Skeletal muscle cell (primary cell): ENCODE measurements around the gene S1PR4.

Experiments used
- DNase-seq: peaks from one replicate; pipeline ENCODE4 v3.0.0-alpha.2; 2010; ENCODE audit warnings: low read depth
- H3K4me3 ChIP-seq: 2 replicates; pipeline ENCODE4 v1.5.1; 2011; ENCODE audit warnings: low read depth, mild to moderate bottlenecking, control low read depth, low read length, moderate library complexity

Gene S1PR4

GRCh38 chr19:3175781-3176714 lies 2.5 kb upstream of the S1PR4 start:
- DNase-seq, result no peak
- H3K4me3 ChIP-seq, result no peak overlapping the region

GRCh38 chr19:3176715-3177501 lies 1.7 kb upstream of the S1PR4 start:
- no peak for DNase-seq
- no peak overlapping the region for H3K4me3 ChIP-seq

GRCh38 chr19:3178973-3179738 lies 587 bp downstream of the S1PR4 start:
- no peak for DNase-seq
- no peak overlapping the region for H3K4me3 ChIP-seq

- H3K4me3 ChIP-seq, result no peak overlapping the region
- no peak for DNase-seq
Measured at GRCh38 chr19:3179739-3180293, 1.2 kb downstream of the S1PR4 start.

- no peak overlapping the region for H3K4me3 ChIP-seq
- no peak for DNase-seq
Measured at GRCh38 chr19:3183721-3184641, 5.4 kb downstream of the S1PR4 start.

GRCh38 chr19:3184847-3185460 lies 6.4 kb downstream of the S1PR4 start:
- peak overlapping the region; percentile 92 for H3K4me3 ChIP-seq
- DNase-seq, result peak; percentile 28

GRCh38 chr19:3185461-3186159 lies 7.0 kb downstream of the S1PR4 start, which contains the start of gene NCLN:
Gene NCLN (plus strand): TSS chr19:3185930. CDS start chr19:3186031, 101 bp downstream.
- peak within 1 kb of the TSS; percentile 92 for H3K4me3 ChIP-seq
- DNase-seq, result peak; percentile 74

- no peak for DNase-seq
- peak overlapping the region; percentile 92 for H3K4me3 ChIP-seq
Measured at GRCh38 chr19:3186160-3186688, 7.7 kb downstream of the S1PR4 start.

- peak overlapping the region; percentile 92 for H3K4me3 ChIP-seq
- no peak for DNase-seq
Measured at GRCh38 chr19:3186891-3187661, 8.5 kb downstream of the S1PR4 start.

- DNase-seq, result no peak
- H3K4me3 ChIP-seq, result no peak overlapping the region
Measured at GRCh38 chr19:3187662-3188511, 9.3 kb downstream of the S1PR4 start.

GRCh38 chr19:3188627-3189596 lies 10.3 kb downstream of the S1PR4 start:
- no peak for DNase-seq
- H3K4me3 ChIP-seq, result no peak overlapping the region

GRCh38 chr19:3189702-3190469 lies 11.3 kb downstream of the S1PR4 start:
- DNase-seq, result no peak
- H3K4me3 ChIP-seq, result no peak overlapping the region

- H3K4me3 ChIP-seq, result no peak overlapping the region
- no peak for DNase-seq
Measured at GRCh38 chr19:3190470-3190770, 11.9 kb downstream of the S1PR4 start.
